GM10847 (cell line): ENCODE data around the gene BEST4.

Source experiments
- POLR2A ChIP-seq: IDR thresholded peaks from 2 replicates; pipeline ENCODE4 v1.6.1; 2011; ENCODE audit not compliant: insufficient read length; ENCODE audit errors: extremely low read depth

Gene BEST4

DNA sequence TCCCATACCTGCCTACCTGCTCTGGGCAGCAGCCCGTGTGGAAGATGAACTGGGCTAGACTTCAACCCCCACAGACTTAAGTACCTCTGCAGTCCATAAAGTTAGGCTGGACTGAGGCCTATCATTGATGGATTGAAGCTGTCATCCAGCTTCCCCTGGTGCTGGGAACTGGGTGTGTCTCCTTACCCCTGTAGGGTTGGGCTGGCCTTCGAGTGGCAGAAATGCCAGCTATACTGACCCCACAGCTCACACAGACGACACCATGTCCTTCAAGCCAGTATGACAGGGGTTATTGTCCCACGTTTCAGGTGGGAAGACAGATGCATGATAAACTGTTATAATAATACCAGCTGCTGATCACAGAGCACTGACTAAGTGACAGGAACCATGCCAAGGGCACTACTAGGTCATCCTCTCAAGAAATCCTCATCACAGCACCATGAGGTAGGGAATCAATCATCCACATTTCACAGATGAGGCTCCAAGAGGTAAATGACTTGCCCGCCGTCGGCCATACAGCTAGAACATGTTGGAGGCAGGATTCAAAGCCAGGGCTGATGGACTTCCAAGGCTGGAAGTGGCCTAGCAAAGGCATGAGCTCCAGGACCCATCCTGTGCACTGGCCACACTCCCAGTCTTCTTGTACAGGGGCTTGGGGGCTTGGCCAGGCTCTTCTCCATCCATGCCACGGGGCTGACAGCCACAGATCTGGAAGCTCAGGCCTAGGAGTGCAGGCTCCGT lies at the start of gene BEST4:
TSS of gene BEST4 (minus strand) at position 51 of the 741 bp plus-strand sequence. CDS start 465 bp downstream, outside the sequence.
- no peak for TF ChIP-seq POLR2A

DNA sequence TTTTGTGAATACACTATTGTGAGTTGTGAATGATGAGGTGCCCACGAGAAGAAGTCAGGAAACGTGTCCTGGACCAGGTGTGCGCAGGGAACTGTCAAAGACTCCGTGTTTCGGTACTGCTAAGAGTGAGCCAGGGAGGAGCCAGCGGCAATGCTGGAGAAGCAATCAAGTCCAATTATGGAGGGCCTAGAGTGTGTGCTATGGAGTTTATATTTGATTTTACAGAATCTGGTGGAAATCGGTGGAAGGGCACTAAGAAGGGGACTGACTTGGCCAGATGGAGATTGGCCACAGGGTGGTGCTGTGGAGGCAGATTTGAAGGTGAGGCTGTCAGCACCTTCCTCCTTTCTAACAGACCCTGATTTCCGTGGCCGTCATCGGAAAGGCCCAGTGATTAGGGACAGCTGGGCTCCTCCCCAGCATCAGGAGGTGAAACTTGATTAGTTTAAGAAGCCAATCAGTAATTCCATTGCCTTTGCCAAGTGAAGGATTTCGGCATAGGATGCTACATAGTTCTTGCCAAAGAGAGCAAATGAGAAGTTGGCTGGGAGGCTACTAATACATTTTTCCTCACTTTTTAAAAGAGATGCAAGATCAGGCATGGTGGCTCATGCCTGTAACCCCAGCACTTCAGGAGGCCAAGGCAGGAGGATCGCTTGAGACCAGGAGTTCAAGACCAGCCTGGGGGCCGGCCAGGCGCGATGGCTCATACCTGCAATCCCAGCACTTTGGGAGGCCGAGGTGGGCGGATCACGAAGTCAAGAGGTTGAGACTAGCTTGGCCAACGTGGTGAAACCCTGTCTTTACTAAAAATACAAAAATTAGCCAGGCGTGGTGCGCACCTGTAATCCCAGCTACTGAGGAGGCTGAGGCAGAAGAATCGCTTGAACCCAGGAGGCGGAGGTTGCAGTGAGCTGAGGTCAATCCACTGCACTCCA lies 48.0 kb upstream of the BEST4 start:
- TF ChIP-seq POLR2A, result no peak

DNA sequence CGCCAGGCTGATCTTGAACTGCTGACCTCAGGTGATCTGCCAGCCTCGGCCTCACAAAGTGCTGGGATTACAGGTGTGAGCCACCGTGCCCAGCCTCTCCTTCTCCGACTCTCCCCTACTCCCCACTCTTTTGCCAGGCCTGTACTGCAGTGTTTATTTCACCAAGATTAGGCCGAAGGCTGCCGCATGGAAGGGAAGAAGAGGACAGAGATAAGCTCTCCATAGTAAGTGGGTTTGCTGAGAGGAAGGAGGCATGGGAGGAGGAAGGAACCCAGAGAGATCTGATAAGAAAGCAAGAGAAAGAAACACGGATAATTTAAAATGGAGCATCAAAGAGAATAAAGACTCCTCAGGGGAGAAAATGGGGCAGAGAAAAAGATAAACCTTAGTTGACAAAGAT lies 46.4 kb upstream of the BEST4 start:
- TF ChIP-seq POLR2A, result no peak

DNA sequence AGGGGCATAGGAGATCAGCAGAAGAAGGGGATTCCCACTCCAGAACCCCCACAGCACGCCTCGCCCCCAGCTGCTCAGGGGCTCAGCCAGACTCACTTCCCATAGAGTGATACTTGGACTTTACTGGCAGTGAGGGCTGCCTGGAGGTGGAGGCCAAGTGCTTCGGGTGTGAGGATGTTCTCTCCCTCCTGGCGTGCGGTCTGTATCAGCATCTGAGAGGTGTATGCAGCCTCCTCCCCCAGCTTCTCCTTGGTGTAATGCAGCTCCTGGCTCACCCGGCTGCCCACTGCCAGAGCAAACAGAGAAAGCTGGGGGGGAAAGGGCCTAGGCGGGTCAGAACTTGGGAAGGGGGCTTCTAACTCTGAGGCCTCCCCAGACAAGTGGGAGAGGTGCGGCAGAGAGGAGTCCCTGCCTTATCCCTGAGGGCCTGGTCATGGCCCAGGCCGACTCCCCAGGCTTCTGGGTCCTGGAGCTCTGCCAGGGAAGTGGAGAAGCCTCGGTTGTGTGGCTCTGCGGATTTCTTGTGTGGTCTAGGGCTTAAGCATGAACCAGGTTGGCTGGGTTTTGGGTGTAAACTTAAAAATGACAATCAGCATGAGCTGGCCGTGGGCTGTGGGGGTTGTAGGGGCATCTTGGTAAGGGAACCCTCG lies 44.2 kb upstream of the BEST4 start:
- TF ChIP-seq POLR2A, result no peak

DNA sequence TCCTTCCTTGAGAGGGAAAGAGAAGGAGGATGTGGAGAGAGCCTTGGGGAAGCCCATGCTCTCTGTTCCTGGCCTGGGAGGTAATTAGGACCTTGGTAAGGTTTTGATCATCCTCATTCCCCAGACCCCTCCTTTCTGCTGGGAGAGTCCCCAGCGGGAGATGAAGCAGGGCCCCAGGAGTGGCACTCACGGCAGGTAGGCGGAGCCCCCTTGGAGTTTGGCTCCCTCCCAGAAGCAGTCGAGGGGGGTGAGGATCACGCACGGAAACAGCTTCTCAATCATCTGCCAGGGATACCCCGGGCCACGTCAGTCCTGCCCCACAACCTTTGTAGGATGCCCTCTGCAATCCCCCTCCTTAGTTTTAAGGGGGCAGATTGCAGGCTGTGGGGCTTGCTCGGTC lies 43.5 kb upstream of the BEST4 start:
- TF ChIP-seq POLR2A, result no peak

DNA sequence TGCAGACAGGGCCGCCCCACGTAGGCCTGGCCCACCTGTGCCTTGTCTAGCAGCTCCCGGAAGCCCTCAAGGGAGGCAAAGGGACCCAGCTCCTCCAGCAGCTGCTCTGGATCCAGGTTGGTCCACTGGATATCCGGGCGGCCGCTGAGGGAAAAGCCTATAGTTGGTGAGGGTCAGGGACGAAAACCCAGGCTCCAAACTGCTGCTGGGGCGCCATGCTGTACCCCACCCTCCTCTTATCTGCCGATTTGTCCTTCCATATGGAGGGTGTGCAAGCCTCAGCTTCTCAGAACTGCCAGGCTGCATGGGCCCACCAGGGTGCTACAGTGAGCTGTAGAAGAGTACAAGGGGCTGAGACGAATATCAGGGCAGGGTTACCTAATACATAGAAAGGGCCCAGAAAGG lies 42.9 kb upstream of the BEST4 start:
- no peak for TF ChIP-seq POLR2A

DNA sequence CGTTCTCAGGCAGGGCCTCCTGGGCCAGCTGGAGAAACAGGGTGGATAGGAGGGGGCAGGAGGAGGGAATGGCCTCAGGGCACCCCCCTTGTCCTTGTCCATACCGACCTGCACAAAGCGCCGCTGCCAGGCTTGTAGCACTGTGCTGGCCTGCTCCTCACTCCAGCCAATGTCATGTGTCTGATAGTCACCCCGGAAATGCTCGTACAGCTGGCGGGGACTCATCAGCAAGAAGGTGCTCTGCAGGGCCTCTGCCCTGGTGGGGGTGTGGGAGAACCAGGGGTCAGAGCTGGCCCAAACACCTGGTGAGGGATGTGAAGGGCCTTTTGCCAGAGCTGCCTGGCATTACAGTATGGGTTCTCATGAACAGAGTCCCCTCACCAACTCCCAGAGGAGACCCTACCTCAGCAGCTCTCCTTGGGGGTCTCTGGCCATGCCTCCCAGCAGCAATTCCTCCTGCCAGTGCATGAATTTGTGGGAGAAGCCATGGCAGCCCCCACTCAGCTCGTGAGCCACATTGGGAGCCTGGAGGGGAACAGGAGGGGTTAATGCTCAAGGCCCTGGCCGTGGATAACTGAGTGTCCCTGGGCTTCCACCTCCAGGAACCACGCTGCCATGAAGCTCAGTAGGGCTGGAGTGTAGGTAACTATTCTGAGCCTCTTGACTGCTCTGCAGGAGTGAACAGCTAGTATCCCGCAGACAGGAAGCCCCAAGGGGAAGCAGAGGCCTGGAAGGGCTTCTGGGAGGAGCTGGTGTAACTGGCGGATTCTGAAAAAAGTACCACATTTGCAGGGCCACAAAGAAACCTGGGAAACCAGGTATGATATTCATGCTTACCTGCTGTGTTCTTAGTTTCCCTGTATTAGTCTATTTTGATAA lies 41.8 kb upstream of the BEST4 start:
- TF ChIP-seq POLR2A, result no peak

DNA sequence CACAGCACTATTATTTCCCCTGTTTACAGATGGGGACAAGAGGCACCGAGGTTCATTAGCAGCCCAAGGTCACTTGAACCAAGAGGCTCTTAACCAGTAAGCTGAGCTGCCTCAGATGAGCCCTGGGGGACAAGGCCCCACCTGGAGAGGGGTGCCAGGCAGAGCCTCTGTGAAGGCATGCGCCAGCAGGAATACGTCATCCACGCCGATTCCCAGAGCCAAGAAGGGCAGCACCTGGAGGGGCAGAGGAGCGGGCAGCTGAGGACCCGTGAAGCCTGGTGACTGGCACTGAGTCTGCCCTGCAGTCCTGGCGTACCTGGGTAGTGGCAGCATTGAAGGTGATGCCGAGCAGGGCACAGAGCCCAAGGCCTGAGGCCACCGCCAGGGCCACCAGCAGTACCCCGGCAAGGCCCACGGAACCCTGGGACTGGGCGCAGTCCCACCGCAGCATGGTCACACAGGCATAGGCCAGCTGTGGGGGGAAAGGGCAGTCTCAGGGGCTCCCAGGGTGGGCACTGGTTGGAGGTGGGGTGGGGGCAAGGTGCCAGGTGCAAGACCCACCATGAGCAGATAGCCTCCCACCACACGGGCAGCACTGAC lies 41.0 kb upstream of the BEST4 start:
- TF ChIP-seq POLR2A, result no peak

DNA sequence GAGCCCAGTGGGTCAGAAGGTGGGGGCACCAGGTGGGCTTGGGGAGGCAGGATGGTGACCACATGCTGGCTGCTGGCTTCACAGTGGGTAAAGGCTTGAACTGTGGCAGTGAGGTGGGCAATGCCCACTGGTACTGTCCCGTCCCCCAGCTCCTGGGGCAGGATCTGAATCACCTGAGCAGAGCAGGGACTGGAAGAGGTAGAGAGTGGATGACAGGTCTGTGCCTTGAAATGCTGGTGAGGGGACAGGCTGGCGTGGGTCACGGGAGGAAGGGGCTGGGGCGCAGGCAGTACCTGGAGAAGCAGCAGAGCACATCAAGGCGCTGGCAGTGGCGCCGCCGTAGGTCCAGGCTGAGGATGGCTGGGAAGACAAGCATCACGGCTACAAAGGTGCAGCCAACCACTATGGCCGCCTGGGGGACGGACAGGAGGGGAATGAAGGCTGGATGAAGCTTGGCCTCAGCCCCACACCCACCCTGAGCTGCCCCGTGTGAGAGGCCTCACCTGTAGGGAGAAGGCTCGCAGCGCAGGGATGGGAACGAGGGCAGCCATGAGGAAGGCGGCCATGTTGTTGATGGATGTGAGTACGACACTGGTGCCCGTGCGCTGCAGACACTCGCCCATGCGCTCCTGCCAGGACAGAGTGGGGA lies 40.2 kb upstream of the BEST4 start:
- no peak for TF ChIP-seq POLR2A

DNA sequence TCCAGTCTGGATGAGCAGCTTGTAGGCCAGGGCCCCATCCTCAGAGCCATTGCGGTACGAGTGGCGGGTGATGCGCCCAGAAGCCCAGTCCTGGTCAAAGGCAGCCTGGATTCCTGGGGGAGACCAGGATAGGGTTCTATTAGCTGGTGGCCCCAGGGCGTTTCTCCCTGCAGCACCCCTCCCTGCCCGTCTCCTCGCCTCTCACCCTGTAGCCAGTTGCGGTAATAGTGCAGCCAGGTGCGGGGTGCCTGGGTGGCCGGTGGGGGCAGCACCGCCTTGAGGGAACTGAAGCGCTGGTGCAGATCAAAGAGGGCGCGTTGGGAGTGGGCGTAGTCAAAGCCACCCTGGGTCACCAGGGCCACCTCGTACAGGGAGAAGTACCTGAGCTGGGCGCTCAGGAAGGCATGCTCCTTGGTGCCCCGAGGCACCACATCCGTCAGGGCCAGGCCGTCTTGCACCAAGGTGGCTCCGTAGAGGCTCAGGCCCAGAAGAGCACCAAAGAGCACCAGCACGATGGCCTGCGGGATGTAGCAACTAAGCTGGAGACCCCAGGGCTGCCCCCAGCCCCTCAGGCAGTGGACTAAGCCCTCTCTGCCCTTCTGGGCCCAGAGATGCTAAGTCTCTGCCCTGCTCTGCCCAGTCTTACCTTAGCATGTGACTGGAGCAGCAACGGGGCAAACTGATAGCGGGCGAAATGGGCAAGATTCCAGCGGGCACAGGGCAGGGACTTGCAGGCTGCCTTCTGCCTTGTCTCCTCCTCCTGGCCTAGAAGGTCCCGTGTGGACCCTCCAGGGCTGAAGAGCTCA lies 39.4 kb upstream of the BEST4 start:
- no peak for TF ChIP-seq POLR2A

DNA sequence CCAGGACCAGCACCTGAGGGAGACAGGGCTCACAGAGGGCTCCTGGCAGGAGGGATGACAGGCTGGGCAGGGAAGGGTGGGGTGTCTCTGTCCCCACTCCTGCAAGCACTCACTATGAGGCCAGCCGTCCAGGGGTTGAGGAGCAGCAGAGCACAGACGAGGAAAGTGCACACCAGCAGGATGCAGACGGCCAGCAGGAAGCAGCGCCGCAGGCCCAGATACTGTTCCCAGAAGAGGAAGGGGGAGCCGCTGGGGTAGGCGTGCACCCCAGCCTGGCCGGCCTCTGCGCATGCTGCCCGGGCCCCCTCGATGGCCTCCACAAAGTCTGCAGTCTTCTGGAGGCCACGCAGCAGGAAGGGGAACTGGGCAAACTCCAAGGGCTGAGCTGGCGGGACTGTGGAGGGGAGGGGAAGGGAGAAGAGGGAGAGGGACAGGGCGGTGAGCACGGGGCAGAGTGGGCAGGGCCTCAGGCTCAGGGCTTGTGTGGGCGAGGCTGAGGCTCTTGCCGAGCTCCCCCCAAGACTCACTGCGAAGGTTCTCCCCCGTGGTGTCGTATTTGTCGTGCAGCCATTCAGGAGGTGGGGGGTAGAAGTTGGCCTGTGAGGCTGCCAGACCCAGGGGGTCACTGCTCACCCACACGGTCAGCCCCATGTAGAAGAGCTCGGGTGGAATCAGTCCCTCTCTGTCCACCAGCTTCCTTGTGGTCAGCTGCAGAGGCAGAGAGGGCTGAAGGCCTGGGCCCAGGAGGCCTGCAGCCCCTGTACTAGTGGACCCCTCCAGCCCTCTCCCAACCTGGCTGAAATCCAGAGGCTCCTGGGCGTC lies 38.6 kb upstream of the BEST4 start:
- no peak for TF ChIP-seq POLR2A

DNA sequence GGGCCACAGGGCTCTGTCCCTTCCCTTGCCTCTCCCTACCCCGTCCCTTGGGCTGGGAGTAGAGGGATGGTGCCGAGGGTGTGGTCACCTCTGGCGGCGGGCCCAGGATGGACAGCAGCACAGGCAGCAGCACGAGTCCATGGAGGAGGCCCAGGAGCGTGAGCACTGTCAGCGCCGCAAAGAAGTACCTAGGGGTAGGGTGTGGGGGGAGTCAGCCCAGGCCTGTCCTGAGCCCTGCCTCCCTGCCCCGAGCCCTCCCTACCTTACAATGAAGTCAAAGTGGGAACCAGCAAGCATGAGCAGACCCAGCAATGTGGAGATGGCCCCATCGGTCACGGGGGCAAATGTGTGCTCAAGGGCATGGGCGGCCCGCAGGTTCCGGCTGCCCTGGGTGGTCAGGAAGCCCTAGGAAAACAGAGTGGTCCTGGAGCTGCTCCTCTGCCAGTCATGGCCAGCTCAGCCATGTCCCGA lies 35.0 kb upstream of the BEST4 start:
- TF ChIP-seq POLR2A, result no peak
